ENCODE measurements around the gene MTMR2. TPM values are rescaled to one million over a fixed set of nuclear protein-coding genes. Genes with fewer than 3 reads are reported as not detected.

MTMR2 gene
- total and polyA plus RNA-seq, 9 of the 15 experiments (the other 6 are each of a cell fraction or from before 2014, with no cell fraction given) = 12.6 to 35.8 (median 25.2) TPM

DNA sequence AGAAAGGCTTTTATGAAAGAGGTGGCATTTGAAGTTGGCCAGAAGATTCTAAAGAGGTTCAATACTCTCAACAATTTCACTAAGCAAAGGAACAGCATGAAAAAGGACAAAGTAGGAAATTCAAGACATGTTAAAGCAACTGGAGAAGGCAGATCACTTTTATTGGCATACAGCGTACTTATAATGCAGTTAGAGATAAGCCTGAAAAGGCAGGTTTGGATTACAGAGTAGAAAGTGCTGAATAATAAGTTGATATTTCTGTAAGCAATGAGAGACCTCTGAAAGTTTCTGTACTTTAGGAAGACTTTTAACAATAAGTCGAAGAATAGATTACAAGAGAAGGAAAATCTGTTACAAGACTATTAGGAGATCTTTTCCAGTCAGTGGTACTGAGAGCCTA, 25.1 kb downstream of the MTMR2 start (continued):
- no peak for TF ChIP-seq XRCC4 (IDR thresholded peaks at IDR 0.05; ENCODE audit: extremely low read depth, insufficient read depth, insufficient read length)
- TF ChIP-seq EWSR1 (IDR thresholded peaks at IDR 0.05; ENCODE audit: borderline replicate concordance, low read depth, partially characterized antibody) = no peak
- TF ChIP-seq ZSCAN29 (IDR thresholded peaks at IDR 0.05) = no peak
- TF ChIP-seq KDM5B (IDR thresholded peaks at IDR 0.05; ENCODE audit: insufficient replicate concordance, low read depth, low read length) = no peak

- Histone ChIP-seq H3K27ac (ENCODE audit: extremely low read depth, low read depth, low read length) (no peak overlapping the region), H3K79me2 (ENCODE audit: control insufficient read depth, insufficient read depth, low read length) (no peaks in the 10 kb centered on the region), H3K4me3 (no peak overlapping the region), H3K4me1 (replicated peaks in 1 of 2; ENCODE audit: control insufficient read depth in 2 of 2, insufficient read depth in 2 of 2, low read length in 2 of 2) (peaks cover 0 to 8% of the 10 kb centered on the region in 2 experiments; a peak in 1 of 5 replicates), H3K9me1 (ENCODE audit: control insufficient read depth, insufficient read depth, low read length) (no peaks in the 10 kb centered on the region), H3K9ac (ENCODE audit: insufficient read depth in 1 of 2, low read depth in 2 of 2, low read length in 2 of 2) (no peak overlapping the region), H3K36me3 (ENCODE audit: control insufficient read depth, insufficient read depth, low read length) (no peaks in the 10 kb centered on the region), H3K4me2 (ENCODE audit: insufficient read depth, low read length) (no peak overlapping the region), H2AFZ (ENCODE audit: low read depth, low read length) (no peak overlapping the region), H4K20me1 (replicated peaks; ENCODE audit: control insufficient read depth, insufficient read depth, low read length) (no peaks in the 10 kb centered on the region), H3K27me3 (ENCODE audit: control insufficient read depth in 2 of 2, insufficient read depth in 2 of 2, low read length in 2 of 2) (no peaks in the 10 kb centered on the region), H3K9me3 (replicated peaks; ENCODE audit: control insufficient read depth, insufficient read depth, low read depth, low read length) (no peaks in the 10 kb centered on the region)
- ChIA-PET CTCF (ENCODE audit: low intra/inter-chr PET ratio) (no interaction called here), POLR2A (interaction anchor here (1.4 kb wide), 1 partner anchor 10 kb away, joined by 3 read pairs; no protein-coding TSS in a partner anchor)
- no TSS peak for BruUV-seq (replicated peaks)
- DNase-seq (ENCODE audit: extremely low read depth in 1 of 4, low spot score in 3 of 4) (no peak), FAIRE-seq (no peak), ATAC-seq (no peak)
- in situ Hi-C loops (cut with MboI) (no loop called here), intact Hi-C loops (cut with micrococcal nuclease) (no loop called here)
- 94% methylated on average over 7 of the region's 7 CpGs for WGBS (ENCODE audit: insufficient coverage, low coverage, missing lambda C conversion rate)
- TF ChIP-seq RB1 (IDR thresholded peaks at IDR 0.05; ENCODE audit: low read depth) (no peak), NFXL1 (CRISPR knock-in tag; IDR thresholded peaks at IDR 0.05) (no peak), ZNF551 (CRISPR knock-in tag; IDR thresholded peaks at IDR 0.05) (no peak), BCOR (IDR thresholded peaks at IDR 0.05) (no peak), ATF2 (CRISPR knock-in tag; IDR thresholded peaks at IDR 0.05) (no peak), NR2F6 (CRISPR knock-in tag; IDR thresholded peaks at IDR 0.05) (no peak), GATAD2B (IDR thresholded peaks at IDR 0.05; ENCODE audit: borderline replicate concordance) (no peak)
Observed at GRCh38 chr11:95897731-95898130, 26.2 kb downstream of the MTMR2 start.
